T1000 (cell line): ENCODE results near the gene TKTL1.

Source experiments
- DNase-seq: peaks from one replicate; lab custom pipeline; 2025; ENCODE audit warnings: mixed read lengths; lab: John Stamatoyannopoulos, UW

Gene TKTL1

GRCh38 chrX:154362085-154362742, 66.6 kb downstream of the TKTL1 start:
- DNase-seq, result no peak

GRCh38 chrX:154363706-154364439, 68.3 kb downstream of the TKTL1 start:
- no peak for DNase-seq

GRCh38 chrX:154365052-154365600, 69.5 kb downstream of the TKTL1 start:
- DNase-seq, result no peak

GRCh38 chrX:154365997-154366665, 70.5 kb downstream of the TKTL1 start:
- DNase-seq, result no peak

GRCh38 chrX:154366666-154367055, 71.1 kb downstream of the TKTL1 start:
- DNase-seq, result no peak

- no peak for DNase-seq
Measured at GRCh38 chrX:154367474-154368308, 72.1 kb downstream of the TKTL1 start.

- peak; percentile 79 for DNase-seq
Measured at GRCh38 chrX:154368630-154369448, 73.2 kb downstream of the TKTL1 start.

GRCh38 chrX:154369449-154370299, 74.1 kb downstream of the TKTL1 start:
- DNase-seq, result peak; percentile 35

- DNase-seq, result no peak
Measured at GRCh38 chrX:154370300-154371016, 74.9 kb downstream of the TKTL1 start.

GRCh38 chrX:154371017-154371788, 75.6 kb downstream of the TKTL1 start:
- peak; percentile 74 for DNase-seq

GRCh38 chrX:154371789-154372300, 76.2 kb downstream of the TKTL1 start:
- DNase-seq, result peak; percentile 34

- no peak for DNase-seq
Measured at GRCh38 chrX:154372612-154373022, 77.0 kb downstream of the TKTL1 start.

GRCh38 chrX:154373340-154374306, 78.0 kb downstream of the TKTL1 start:
- DNase-seq, result no peak

GRCh38 chrX:154374313-154375155, 78.9 kb downstream of the TKTL1 start, which contains the start of gene FLNA:
FLNA (minus strand) TSS chrX:154374634; CDS start chrX:154371245, 3,389 bp downstream.
- DNase-seq, result no peak

- no peak for DNase-seq
Measured at GRCh38 chrX:154375156-154375504, 79.5 kb downstream of the TKTL1 start.

- DNase-seq, result no peak
Measured at GRCh38 chrX:154376774-154377173, 81.2 kb downstream of the TKTL1 start.
